ENCODE measurements around the gene NAA30.

- TF ChIP-seq TAF1 (IDR thresholded peaks at IDR 0.05; ENCODE audit: low read depth, low read length) = no peak
- no peak for TF ChIP-seq POLR2A (IDR thresholded peaks at IDR 0.05; ENCODE audit: low read depth, low read length)
Observed at GRCh38 chr14:57412341-57412740, 22.0 kb downstream of the NAA30 start.

Measured in GM12891 (cell line).